HG03378 (cell line): ENCODE results near the gene SFXN5.
"Not testable (repeated sequence)": the region's sequence is repeated elsewhere in the genome, so short reads cannot be mapped to it uniquely, and the experiment has no call there.

ENCODE experiments used
- ATAC-seq: cut with Tn5 transposase; IDR thresholded peaks from one replicate; pipeline ENCODE4 v1.9.1; 2021; ENCODE audit warnings: mild to moderate bottlenecking, moderate library complexity; ENCODE audit not compliant: unreplicated experiment

The SFXN5 gene

GRCh38 chr2:73071360-73072128 is at the start of gene SFXN5:
TSS of gene SFXN5 (minus strand) at chr2:73071712. CDS start at chr2:73071705, 7 bp downstream.
- peak; percentile 86 for ATAC-seq

GRCh38 chr2:73119611-73120239 is 48.2 kb upstream of the SFXN5 start:
- ATAC-seq = not testable (repeated sequence)

GRCh38 chr2:73117441-73117840 is 45.9 kb upstream of the SFXN5 start:
- ATAC-seq = no peak

GRCh38 chr2:73116182-73116960 is 44.9 kb upstream of the SFXN5 start:
- ATAC-seq = no peak

- ATAC-seq = no peak
Measured at GRCh38 chr2:73114273-73114867, 42.9 kb upstream of the SFXN5 start.

- peak; percentile 54 for ATAC-seq
Measured at GRCh38 chr2:73112913-73113854, 41.7 kb upstream of the SFXN5 start, which contains the start of gene RAB11FIP5. TSS of gene RAB11FIP5 (minus strand) at chr2:73112948. CDS start at chr2:73112777, 171 bp downstream.

GRCh38 chr2:73112026-73112912 is 40.8 kb upstream of the SFXN5 start:
- ATAC-seq = peak; percentile 19

- ATAC-seq = no peak
Measured at GRCh38 chr2:73111073-73112025, 39.8 kb upstream of the SFXN5 start.

GRCh38 chr2:73110168-73111072 is 38.9 kb upstream of the SFXN5 start:
- ATAC-seq = no peak

GRCh38 chr2:73109431-73110167 is 38.1 kb upstream of the SFXN5 start:
- no peak for ATAC-seq

GRCh38 chr2:73107211-73107926 is 35.9 kb upstream of the SFXN5 start:
- no peak for ATAC-seq

- no peak for ATAC-seq
Measured at GRCh38 chr2:73106791-73107190, 35.3 kb upstream of the SFXN5 start.

- ATAC-seq = no peak
Measured at GRCh38 chr2:73105511-73105971, 34.0 kb upstream of the SFXN5 start.

GRCh38 chr2:73104933-73105332 is 33.4 kb upstream of the SFXN5 start:
- no peak for ATAC-seq

- ATAC-seq = no peak
Measured at GRCh38 chr2:73103018-73103542, 31.6 kb upstream of the SFXN5 start.
